ENCODE data around the gene CEACAM16. TPM values are rescaled to one million over a fixed set of nuclear protein-coding genes. Genes with fewer than 3 reads are reported as not detected.
A peak's percentile ranks its signal among the peaks of the same experiment; 100 is the strongest.

The CEACAM16 gene
- polyA plus RNA-seq, 3 donors: 0.07 TPM; not detected in 2

GRCh38 chr19:44749292-44749691 lies 50.3 kb downstream of the CEACAM16 start:
- WGBS, 3 donors: 12 to 28% (median 18%) methylated on average over 1 of the region's 1 CpG
- peak overlapping the region; percentile 96 for H3K27ac ChIP-seq (ENCODE audit: low read depth, low read length)

GRCh38 chr19:44749994-44750393 lies 51.0 kb downstream of the CEACAM16 start:
- no peak overlapping the region for H3K27ac ChIP-seq (ENCODE audit: low read depth, low read length)

GRCh38 chr19:44752123-44752815 lies 53.3 kb downstream of the CEACAM16 start:
- WGBS, 3 donors: 51 to 68% (median 55%) methylated on average over 8 of the region's 8 CpGs
- no peak overlapping the region for H3K27ac ChIP-seq (ENCODE audit: low read depth, low read length)

More at GRCh38 chr19:44749994-44750393, 51.0 kb downstream of the CEACAM16 start:
- 63 to 78% (median 70%) methylated on average over 10 of the region's 10 CpGs for WGBS, 3 donors

- H3K27ac ChIP-seq (ENCODE audit: low read depth, low read length): peak overlapping the region; percentile 98
- WGBS, 3 donors: 10 to 14% (median 11%) methylated on average over 17 to 18 of the region's 18 CpGs
These were observed 54.1 kb downstream of the CEACAM16 start for GRCh38 chr19:44752816-44753625.

- peak overlapping the region; percentile 98 for H3K27ac ChIP-seq (ENCODE audit: low read depth, low read length)
- 0 to 1% (median 0%) methylated on average over 6 to 11 of the region's 11 CpGs for WGBS, 3 donors
These were observed 54.6 kb downstream of the CEACAM16 start for GRCh38 chr19:44753626-44753931.

GRCh38 chr19:44753932-44754749 lies 55.2 kb downstream of the CEACAM16 start:
- peak overlapping the region; percentile 98 for H3K27ac ChIP-seq (ENCODE audit: low read depth, low read length)
- WGBS, 3 donors: 1 to 3% (median 2%) methylated on average over 33 of the region's 33 CpGs

GRCh38 chr19:44754750-44755080 lies 55.8 kb downstream of the CEACAM16 start:
- H3K27ac ChIP-seq (ENCODE audit: low read depth, low read length): peak overlapping the region; percentile 98
- WGBS, 3 donors: 20 to 28% (median 27%) methylated on average over 11 of the region's 11 CpGs

- peak overlapping the region; percentile 98 for H3K27ac ChIP-seq (ENCODE audit: low read depth, low read length)
- 41 to 64% (median 59%) methylated on average over 4 of the region's 4 CpGs for WGBS, 3 donors
These were observed 56.3 kb downstream of the CEACAM16 start for GRCh38 chr19:44755219-44755618.

GRCh38 chr19:44756089-44756562 lies 57.2 kb downstream of the CEACAM16 start:
- 63 to 95% (median 84%) methylated on average over 7 of the region's 7 CpGs for WGBS, 3 donors

GRCh38 chr19:44757057-44757734 lies 58.2 kb downstream of the CEACAM16 start:
- 50 to 63% (median 59%) methylated on average over 43 to 53 of the region's 53 CpGs for WGBS, 3 donors
- H3K27ac ChIP-seq (ENCODE audit: low read depth, low read length): peak overlapping the region; percentile 72

More at GRCh38 chr19:44756089-44756562, 57.2 kb downstream of the CEACAM16 start:
- peak overlapping the region; percentile 72 for H3K27ac ChIP-seq (ENCODE audit: low read depth, low read length)

GRCh38 chr19:44757735-44758505 lies 59.0 kb downstream of the CEACAM16 start:
- H3K27ac ChIP-seq (ENCODE audit: low read depth, low read length): no peak overlapping the region

GRCh38 chr19:44758596-44758995 lies 59.6 kb downstream of the CEACAM16 start:
- 57 to 66% (median 63%) methylated on average over 7 to 9 of the region's 9 CpGs for WGBS, 3 donors
- no peak overlapping the region for H3K27ac ChIP-seq (ENCODE audit: low read depth, low read length)

More at GRCh38 chr19:44757735-44758505, 59.0 kb downstream of the CEACAM16 start:
- 33 to 61% (median 49%) methylated on average over 60 to 68 of the region's 68 CpGs for WGBS, 3 donors

GRCh38 chr19:44759083-44759804 lies 60.3 kb downstream of the CEACAM16 start:
- WGBS, 3 donors: 76 to 79% (median 77%) methylated on average over 10 of the region's 10 CpGs
- no peak overlapping the region for H3K27ac ChIP-seq (ENCODE audit: low read depth, low read length)

Measured in adipose tissue (tissue), 3 donors.